ENCODE results near the gene STOX1. TPM values are rescaled to one million over a fixed set of nuclear protein-coding genes. Genes with fewer than 3 reads are reported as not detected.
"Not testable (repeated sequence)": the region's sequence is repeated elsewhere in the genome, so short reads cannot be mapped to it uniquely, and the experiment has no call there.

Gene STOX1
- total and polyA plus RNA-seq, 2 experiments from 2014 or later = 1.6 to 5.5 TPM

- no peaks in the 10 kb centered on the region for H4K20me1 ChIP-seq (ENCODE audit: insufficient read depth, poor library complexity, severe bottlenecking)
- no peak overlapping the region for H3K4me2 ChIP-seq
- H3K4me1 ChIP-seq (ENCODE audit: insufficient read depth) = no peaks in the 10 kb centered on the region
- H3K9me2 ChIP-seq (replicated peaks; ENCODE audit: insufficient read depth) = no peaks in the 10 kb centered on the region
- no peaks in the 10 kb centered on the region for H3K36me3 ChIP-seq (replicated peaks; ENCODE audit: insufficient read depth, low read depth)
- H3K4me3 ChIP-seq = no peak overlapping the region
- DNase-seq (ENCODE audit: low spot score) = no peak
- H3K27ac ChIP-seq = no peak overlapping the region
- TF ChIP-seq CTCF (IDR thresholded peaks at IDR 0.05; ENCODE audit: poor library complexity) (no peak), EZH2 (IDR thresholded peaks at IDR 0.05; ENCODE audit: borderline replicate concordance) (no peak), EZH2phosphoT487 (IDR thresholded peaks at IDR 0.05; ENCODE audit: low read depth, severe bottlenecking, unreplicated experiment) (no peak)
- H2AFZ ChIP-seq = no peak overlapping the region
- no peaks in the 10 kb centered on the region for H3K79me2 ChIP-seq
- no peaks in the 10 kb centered on the region for H3K27me3 ChIP-seq
- no peaks in the 10 kb centered on the region for H3K9me3 ChIP-seq (ENCODE audit: low read depth)
Measured at GRCh38 chr10:68813559-68813958, 13.8 kb upstream of the STOX1 start.

DNA sequence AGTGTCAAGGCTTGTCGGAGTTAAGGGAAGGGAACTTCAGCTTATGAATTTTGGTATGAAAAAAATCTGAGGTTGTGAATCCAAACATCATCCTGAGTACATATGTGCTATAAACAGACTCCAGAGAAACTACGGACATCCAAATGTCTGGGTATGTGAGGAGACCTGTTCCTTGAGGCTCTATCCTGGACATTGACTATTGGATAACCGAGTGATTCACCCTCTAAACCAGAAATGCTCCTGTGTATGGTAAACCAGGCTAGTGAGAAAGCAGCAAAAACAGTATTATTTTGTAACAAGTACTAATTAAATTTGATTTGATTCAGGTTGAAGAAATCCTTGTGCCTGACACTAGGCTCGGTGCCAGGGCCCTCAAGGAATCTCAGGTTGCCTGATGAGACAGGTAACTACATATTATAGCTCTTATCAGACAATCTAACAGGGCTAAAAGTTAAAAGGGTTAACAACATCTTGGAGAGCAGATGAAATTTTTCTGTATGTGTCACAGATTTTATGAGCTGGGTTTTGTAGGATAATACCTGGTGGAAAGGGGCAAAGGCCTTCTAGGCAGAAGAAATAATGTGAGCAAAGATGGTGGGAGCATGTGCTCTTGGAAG, 10.4 kb upstream of the STOX1 start:
- Histone ChIP-seq H2AFZ (no peak overlapping the region), H3K4me1 (ENCODE audit: insufficient read depth) (no peaks in the 10 kb centered on the region), H3K4me2 (no peak overlapping the region), H3K27ac (peak overlapping the region; percentile 32), H3K9me2 (replicated peaks; ENCODE audit: insufficient read depth) (no peaks in the 10 kb centered on the region), H3K36me3 (replicated peaks; ENCODE audit: insufficient read depth, low read depth) (no peaks in the 10 kb centered on the region), H3K79me2 (no peaks in the 10 kb centered on the region), H4K20me1 (ENCODE audit: insufficient read depth, poor library complexity, severe bottlenecking) (no peaks in the 10 kb centered on the region), H3K4me3 (no peak overlapping the region), H3K27me3 (no peaks in the 10 kb centered on the region), H3K9me3 (ENCODE audit: low read depth) (no peaks in the 10 kb centered on the region)
- peak; percentile 16 for DNase-seq (ENCODE audit: low spot score)
- WGBS (ENCODE audit: low lambda C conversion rate, missing lambda C conversion rate) = 62% methylated on average over 4 of the region's 4 CpGs
- TF ChIP-seq CTCF (IDR thresholded peaks at IDR 0.05; ENCODE audit: poor library complexity) = no peak
- no peak for TF ChIP-seq EZH2phosphoT487 (IDR thresholded peaks at IDR 0.05; ENCODE audit: low read depth, severe bottlenecking, unreplicated experiment)
- TF ChIP-seq EZH2 (IDR thresholded peaks at IDR 0.05; ENCODE audit: borderline replicate concordance) = no peak

DNA sequence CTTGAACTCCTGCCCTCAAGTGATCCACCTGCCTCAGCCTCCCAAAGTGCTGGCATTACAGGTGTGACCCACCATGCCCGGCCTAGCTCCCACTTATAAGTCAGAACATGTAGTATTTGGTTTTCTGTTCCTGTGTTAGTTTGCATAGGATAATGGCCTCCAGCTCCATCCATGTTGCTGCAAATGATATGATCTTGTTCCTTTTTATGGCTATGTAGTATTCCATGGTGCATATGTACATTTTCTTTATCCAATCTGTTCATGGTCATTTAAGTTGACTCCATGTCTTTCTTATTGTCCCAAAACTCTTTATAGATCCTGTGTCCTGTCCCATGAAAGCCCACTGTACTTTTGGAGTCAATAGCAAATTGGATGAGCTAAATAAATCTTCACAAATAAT, 7.0 kb upstream of the STOX1 start:
- not testable (repeated sequence) for H3K9me2 ChIP-seq (replicated peaks; ENCODE audit: insufficient read depth); H2AFZ ChIP-seq; H3K4me3 ChIP-seq; H4K20me1 ChIP-seq (ENCODE audit: insufficient read depth, poor library complexity, severe bottlenecking); H3K9me3 ChIP-seq (ENCODE audit: low read depth); H3K27me3 ChIP-seq; DNase-seq (ENCODE audit: low spot score); H3K79me2 ChIP-seq; H3K4me1 ChIP-seq (ENCODE audit: insufficient read depth); H3K36me3 ChIP-seq (replicated peaks; ENCODE audit: insufficient read depth, low read depth); H3K27ac ChIP-seq; H3K4me2 ChIP-seq
- WGBS (ENCODE audit: low lambda C conversion rate, missing lambda C conversion rate) = 96% methylated on average over 1 of the region's 1 CpG

- not testable (repeated sequence) for H3K4me3 ChIP-seq; DNase-seq (ENCODE audit: low spot score); H3K36me3 ChIP-seq (replicated peaks; ENCODE audit: insufficient read depth, low read depth); H3K4me1 ChIP-seq (ENCODE audit: insufficient read depth); H4K20me1 ChIP-seq (ENCODE audit: insufficient read depth, poor library complexity, severe bottlenecking); H3K9me3 ChIP-seq (ENCODE audit: low read depth); H3K27me3 ChIP-seq; H3K9me2 ChIP-seq (replicated peaks; ENCODE audit: insufficient read depth); H3K27ac ChIP-seq; H3K79me2 ChIP-seq; H3K4me2 ChIP-seq; H2AFZ ChIP-seq
- 93% methylated on average over 2 of the region's 2 CpGs for WGBS (ENCODE audit: low lambda C conversion rate, missing lambda C conversion rate)
Measured at GRCh38 chr10:68822626-68823025, 4.7 kb upstream of the STOX1 start.

GRCh38 chr10:68827592-68827959, 245 bp downstream of the STOX1 start:
- H3K4me1 ChIP-seq (ENCODE audit: insufficient read depth); H3K9me3 ChIP-seq (ENCODE audit: low read depth); H3K27me3 ChIP-seq; DNase-seq (ENCODE audit: low spot score); H2AFZ ChIP-seq; H3K79me2 ChIP-seq; H3K36me3 ChIP-seq (replicated peaks; ENCODE audit: insufficient read depth, low read depth); H4K20me1 ChIP-seq (ENCODE audit: insufficient read depth, poor library complexity, severe bottlenecking); H3K9me2 ChIP-seq (replicated peaks; ENCODE audit: insufficient read depth): not testable (repeated sequence)
- under 1% methylated on average over 16 of the region's 58 CpGs for WGBS (ENCODE audit: low lambda C conversion rate, missing lambda C conversion rate)
- peak overlapping the region; percentile 73 for H3K4me3 ChIP-seq
- H3K27ac ChIP-seq = peak overlapping the region; percentile 76
- peak overlapping the region; percentile 96 for H3K4me2 ChIP-seq

DNA sequence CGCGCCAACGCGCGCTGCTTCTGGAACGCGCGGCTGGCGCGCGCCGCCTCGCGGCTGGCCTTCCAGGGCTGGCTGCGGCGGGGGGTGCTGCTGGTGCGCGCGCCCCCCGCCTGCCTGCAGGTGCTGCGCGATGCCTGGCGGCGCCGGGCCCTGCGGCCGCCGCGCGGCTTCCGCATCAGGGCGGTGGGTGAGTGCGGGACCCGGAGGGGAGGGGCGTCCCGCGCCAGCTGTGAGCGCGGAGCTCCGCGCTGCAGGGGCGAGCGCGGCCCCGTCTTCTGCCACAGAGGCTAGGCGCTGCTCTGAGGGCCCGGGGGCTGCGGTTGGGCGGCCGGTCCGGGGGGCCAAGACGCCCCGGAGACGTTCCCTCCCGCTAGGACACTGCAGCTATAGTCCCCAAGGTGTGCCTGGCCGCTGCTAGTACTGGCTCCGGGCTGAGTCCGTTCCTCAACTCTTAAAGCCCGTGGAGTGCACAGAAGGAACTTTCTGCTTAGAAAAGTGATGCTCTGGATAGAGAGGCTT, 811 bp downstream of the STOX1 start:
- peak overlapping the region; percentile 95 for H3K4me2 ChIP-seq
- H3K9me2 ChIP-seq (replicated peaks; ENCODE audit: insufficient read depth); H3K27me3 ChIP-seq; H3K36me3 ChIP-seq (replicated peaks; ENCODE audit: insufficient read depth, low read depth); H3K27ac ChIP-seq; H3K9me3 ChIP-seq (ENCODE audit: low read depth); H3K4me1 ChIP-seq (ENCODE audit: insufficient read depth); H4K20me1 ChIP-seq (ENCODE audit: insufficient read depth, poor library complexity, severe bottlenecking); H3K79me2 ChIP-seq: not testable (repeated sequence)
- H3K4me3 ChIP-seq = peak overlapping the region; percentile 64
- H2AFZ ChIP-seq = peak overlapping the region; percentile 90
- WGBS (ENCODE audit: low lambda C conversion rate, missing lambda C conversion rate) = under 1% methylated on average over 12 of the region's 59 CpGs
- peak; percentile 41 for DNase-seq (ENCODE audit: low spot score)
